K562 (cell line): ENCODE measurements around the gene TXNIP. TPM values are rescaled to one million over a fixed set of nuclear protein-coding genes. Genes with fewer than 3 reads are reported as not detected.

Experiments used
- CBFA2T3 ChIP-seq: fragments of 450-650 bp; IDR thresholded peaks from 2 replicates; pipeline ENCODE4 v1.6.1; 2017
- CREB1 ChIP-seq, 2 experiments: sonication (generic) in 1 of 2; formaldehyde crosslinking in 1 of 2; IDR thresholded peaks; 2 replicates each; pipeline versions ENCODE4 v1.6.1 to v1.8.0; 2012 to 2022; ENCODE audit warnings: inconsistent platforms in 1 of 2, mild to moderate bottlenecking in 1 of 2, missing genetic modification reagents in 1 of 2, moderate library complexity in 1 of 2
- EP300 ChIP-seq: IDR thresholded peaks from 2 replicates; pipeline ENCODE4 v1.6.1; 2012; ENCODE audit warnings: low read length, improper control_type of control experiment
- HDAC2 ChIP-seq: fragments of 450-650 bp; IDR thresholded peaks from 2 replicates; pipeline ENCODE4 v1.6.1; 2016; ENCODE audit warnings: mild to moderate bottlenecking
- HDAC6 ChIP-seq: IDR thresholded peaks from 2 replicates; pipeline ENCODE4 v1.6.1; 2012; ENCODE audit warnings: low read depth, mild to moderate bottlenecking, control low read depth, inconsistent platforms, low read length, moderate library complexity
- JUN ChIP-seq, 2 experiments: sonication (generic) in 1 of 2; formaldehyde crosslinking in 1 of 2; IDR thresholded peaks; 2 replicates each; pipeline versions ENCODE4 v1.6.1 to v1.8.0; 2012 to 2022; ENCODE audit warnings: borderline replicate concordance in 2 of 2, mild to moderate bottlenecking in 2 of 2, improper control_type of control experiment in 1 of 2, low read depth in 1 of 2, low read length in 1 of 2, missing genetic modification reagents in 1 of 2
- KDM5B ChIP-seq: fragments of 200-600 bp; sonication (generic); IDR thresholded peaks from 2 replicates; pipeline ENCODE4 v1.6.1; 2012; ENCODE audit warnings: low read depth, mild to moderate bottlenecking, moderate library complexity, low read length, control low read depth, inconsistent platforms; ENCODE audit not compliant: insufficient replicate concordance
- L3MBTL2 ChIP-seq: fragments of 450-650 bp; IDR thresholded peaks from 2 replicates; pipeline ENCODE4 v1.6.1; 2016; ENCODE audit warnings: mild to moderate bottlenecking, moderate library complexity
- NFYB ChIP-seq: IDR thresholded peaks from 2 replicates; pipeline ENCODE4 v1.6.1; 2011; ENCODE audit warnings: mild to moderate bottlenecking, moderate library complexity; ENCODE audit not compliant: insufficient read length; ENCODE audit errors: extremely low read depth
- RBM22 ChIP-seq: fragments of 200-400 bp; formaldehyde crosslinking; IDR thresholded peaks from 2 replicates; pipeline ENCODE4 v1.6.1; 2018; ENCODE audit warnings: low read length, low read depth; ENCODE audit not compliant: poor library complexity, severe bottlenecking
- TEAD1 ChIP-seq, 2 experiments: fragments of 450-650 bp in 1 of 2; sonication (generic) in 1 of 2; formaldehyde crosslinking; IDR thresholded peaks; 2 replicates each; pipeline versions ENCODE4 v1.4.0 to v1.8.0; 2020 to 2022; ENCODE audit warnings: mild to moderate bottlenecking in 2 of 2, missing genetic modification reagents in 1 of 2
- YY1 ChIP-seq, 3 experiments: IDR thresholded peaks; 2 replicates each; pipeline ENCODE4 v1.6.1; 2011; ENCODE audit warnings: low read length in 2 of 3, mild to moderate bottlenecking in 2 of 3, moderate library complexity in 2 of 3, borderline replicate concordance in 1 of 3, control low read depth in 1 of 3, low read depth in 1 of 3; ENCODE audit not compliant: insufficient read depth in 3 of 3, insufficient replicate concordance in 2 of 3, control insufficient read depth in 1 of 3, insufficient read length in 1 of 3; ENCODE audit errors: extremely low read depth in 1 of 3
- ZNF408 ChIP-seq: fragments of 250-450 bp; sonication (Bioruptor Pico); IDR thresholded peaks from 2 replicates; pipeline ENCODE4 v1.4.0; 2020; ENCODE audit warnings: low read depth, mild to moderate bottlenecking, moderate library complexity
- ZNF644 ChIP-seq: fragments of 200-800 bp; sonication (Bioruptor generic); IDR thresholded peaks from 2 replicates; pipeline ENCODE4 v1.6.1; 2016; ENCODE audit warnings: low read depth, missing genetic modification characterization, missing compliant biosample characterization
- polyA plus RNA-seq, 8 experiments: library from polyadenylated mRNA; depleted of rRNA in 4 of 8; stranded (reverse) in 5 of 8; unstranded in 3 of 8; fragments of >200 nt; fragmentation: Nextera tagmentation in 2 of 8; fragmentation: Illumina TruSeq in 1 of 8; extraction: Ambion mirVana in 2 of 8; extraction: Trizol in 1 of 8; gene quantifications; 2 replicates each; pipeline versions ENCODE4 v1.2.1 to v1.2.3, GENCODE V29; 2011 to 2014; ENCODE audit warnings: inconsistent platforms in 1 of 8, missing spikeins in 1 of 8
- total RNA-seq, 7 experiments: library from RNA; depleted of rRNA in 6 of 7; stranded (reverse); fragments of >200 nt in 6 of 7; fragmentation: Illumina TruSeq in 2 of 7; extraction: Trizol in 2 of 7; gene quantifications; 2 replicates each; pipeline versions ENCODE4 v1.2.1 to v1.2.3, GENCODE V29; 2011 to 2021; ENCODE audit warnings: low replicate concordance in 1 of 7
- TF ChIP-seq, protein P1 (sequence below): fragments of 250-450 bp; sonication (Bioruptor Pico); IDR thresholded peaks from 2 replicates; pipeline ENCODE4 v1.5.0; 2021
- TF ChIP-seq, protein P2 (sequence below): fragments of 450-650 bp; IDR thresholded peaks from one replicate; pipeline ENCODE4 v1.6.1; 2018; ENCODE audit warnings: mild to moderate bottlenecking, moderate library complexity; ENCODE audit not compliant: partially characterized antibody
- TF ChIP-seq, protein P3 (sequence below): fragments of 250-450 bp; sonication (Bioruptor Pico); IDR thresholded peaks from 2 replicates; pipeline ENCODE4 v1.5.0; 2020; ENCODE audit warnings: mild to moderate bottlenecking

TXNIP gene
- total and polyA plus RNA-seq, 9 of the 15 experiments (the other 6 are each of a cell fraction or from before 2014, with no cell fraction given) = 120 to 499 (median 257) TPM

DNA sequence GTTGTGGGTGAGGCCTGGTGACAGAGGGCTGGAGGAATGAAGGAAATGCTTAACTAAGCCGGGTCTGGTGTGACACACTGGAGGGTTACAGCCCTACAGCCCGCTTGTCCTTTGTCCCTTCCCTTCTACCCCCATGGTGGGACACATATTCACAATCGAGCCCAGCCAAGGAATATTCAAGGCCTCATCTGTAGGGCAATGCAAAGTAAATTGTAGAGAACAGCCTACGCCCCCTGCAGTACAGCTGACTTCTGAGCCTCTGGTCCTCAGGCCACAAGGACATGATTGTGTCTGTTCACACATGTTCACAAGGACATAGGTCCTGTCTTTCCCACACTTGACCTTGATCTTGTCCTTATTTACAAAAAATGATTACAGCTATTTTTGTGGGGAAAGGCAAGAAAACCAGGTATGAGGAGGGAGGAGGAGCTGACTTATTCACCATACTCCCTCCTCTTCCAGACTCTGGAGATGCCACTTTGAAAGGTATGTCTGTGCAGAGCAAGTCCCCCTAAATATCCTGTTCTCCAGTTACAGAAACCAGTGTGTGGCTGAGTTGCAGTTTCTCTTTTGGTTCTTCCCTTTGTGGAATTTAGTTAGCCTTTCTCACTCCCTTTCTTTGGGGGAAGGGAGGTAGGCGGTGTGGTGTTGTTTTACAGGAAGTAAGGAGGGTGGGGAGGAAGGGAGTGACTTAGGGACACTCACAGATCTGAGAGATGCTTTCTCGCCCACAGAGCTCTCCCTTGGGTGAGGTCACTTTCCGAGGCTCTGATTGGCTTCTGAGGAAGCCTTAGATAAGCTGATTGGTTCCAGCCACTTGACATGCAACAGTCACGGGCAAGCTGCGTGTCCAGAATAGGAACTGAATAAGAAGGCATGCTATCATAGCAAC lies 17.3 kb downstream of the TXNIP start (continued):
- no peak for TF ChIP-seq RBM22
- peak in 1 of 2 experiments; percentile 69; a peak in 1 of 4 replicates for TF ChIP-seq TEAD1 (CRISPR knock-in tag; IDR thresholded peaks at IDR 0.05)
- TF ChIP-seq, protein P1, sequence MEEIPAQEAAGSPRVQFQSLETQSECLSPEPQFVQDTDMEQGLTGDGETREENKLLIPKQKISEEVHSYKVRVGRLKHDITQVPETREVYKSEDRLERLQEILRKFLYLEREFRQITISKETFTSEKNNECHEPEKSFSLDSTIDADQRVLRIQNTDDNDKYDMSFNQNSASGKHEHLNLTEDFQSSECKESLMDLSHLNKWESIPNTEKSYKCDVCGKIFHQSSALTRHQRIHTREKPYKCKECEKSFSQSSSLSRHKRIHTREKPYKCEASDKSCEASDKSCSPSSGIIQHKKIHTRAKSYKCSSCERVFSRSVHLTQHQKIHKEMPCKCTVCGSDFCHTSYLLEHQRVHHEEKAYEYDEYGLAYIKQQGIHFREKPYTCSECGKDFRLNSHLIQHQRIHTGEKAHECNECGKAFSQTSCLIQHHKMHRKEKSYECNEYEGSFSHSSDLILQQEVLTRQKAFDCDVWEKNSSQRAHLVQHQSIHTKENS (CRISPR knock-in tag) = no peak
- TF ChIP-seq YY1 (IDR thresholded peaks at IDR 0.05; ENCODE audit: borderline replicate concordance in 1 of 3, control insufficient read depth in 1 of 3, extremely low read depth in 1 of 3, insufficient read depth in 3 of 3, insufficient read length in 1 of 3, insufficient replicate concordance in 2 of 3, low read depth in 1 of 3, low read length in 2 of 3) = no peak
- no peak for TF ChIP-seq HDAC6
- TF ChIP-seq JUN (IDR thresholded peaks at IDR 0.05; ENCODE audit: borderline replicate concordance, low read depth, low read length) = peak; percentile 98
- TF ChIP-seq JUN (CRISPR knock-in tag; IDR thresholded peaks at IDR 0.05; ENCODE audit: borderline replicate concordance) = peak; percentile 85; the same call in 1 of the 2 replicates
- TF ChIP-seq CBFA2T3 = 0 out of 2 replicates have a peak, but pooled peaks have one; percentile 27
- TF ChIP-seq, protein P2, sequence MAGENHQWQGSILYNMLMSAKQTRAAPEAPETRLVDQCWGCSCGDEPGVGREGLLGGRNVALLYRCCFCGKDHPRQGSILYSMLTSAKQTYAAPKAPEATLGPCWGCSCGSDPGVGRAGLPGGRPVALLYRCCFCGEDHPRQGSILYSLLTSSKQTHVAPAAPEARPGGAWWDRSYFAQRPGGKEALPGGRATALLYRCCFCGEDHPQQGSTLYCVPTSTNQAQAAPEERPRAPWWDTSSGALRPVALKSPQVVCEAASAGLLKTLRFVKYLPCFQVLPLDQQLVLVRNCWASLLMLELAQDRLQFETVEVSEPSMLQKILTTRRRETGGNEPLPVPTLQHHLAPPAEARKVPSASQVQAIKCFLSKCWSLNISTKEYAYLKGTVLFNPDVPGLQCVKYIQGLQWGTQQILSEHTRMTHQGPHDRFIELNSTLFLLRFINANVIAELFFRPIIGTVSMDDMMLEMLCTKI = no peak
- peak; percentile 47 for TF ChIP-seq NFYB
- TF ChIP-seq, protein P3, sequence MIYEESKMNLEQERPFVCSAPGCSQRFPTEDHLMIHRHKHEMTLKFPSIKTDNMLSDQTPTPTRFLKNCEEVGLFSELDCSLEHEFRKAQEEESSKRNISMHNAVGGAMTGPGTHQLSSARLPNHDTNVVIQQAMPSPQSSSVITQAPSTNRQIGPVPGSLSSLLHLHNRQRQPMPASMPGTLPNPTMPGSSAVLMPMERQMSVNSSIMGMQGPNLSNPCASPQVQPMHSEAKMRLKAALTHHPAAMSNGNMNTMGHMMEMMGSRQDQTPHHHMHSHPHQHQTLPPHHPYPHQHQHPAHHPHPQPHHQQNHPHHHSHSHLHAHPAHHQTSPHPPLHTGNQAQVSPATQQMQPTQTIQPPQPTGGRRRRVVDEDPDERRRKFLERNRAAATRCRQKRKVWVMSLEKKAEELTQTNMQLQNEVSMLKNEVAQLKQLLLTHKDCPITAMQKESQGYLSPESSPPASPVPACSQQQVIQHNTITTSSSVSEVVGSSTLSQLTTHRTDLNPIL = no peak
- TF ChIP-seq EP300 = peak; percentile 85
- peak; percentile 34 for TF ChIP-seq KDM5B
- 0 out of 2 replicates have a peak, but pooled peaks have one; percentile 54 for TF ChIP-seq HDAC2
- peak; percentile 40; the same call in 1 of the 2 replicates for TF ChIP-seq ZNF644 (tag)
- TF ChIP-seq CREB1 (IDR thresholded peaks at IDR 0.05) = no peak
- TF ChIP-seq CREB1 (CRISPR knock-in tag; IDR thresholded peaks at IDR 0.05) = peak; percentile 55; the same call in 1 of the 2 replicates
- no peak for TF ChIP-seq ZNF408 (CRISPR knock-in tag)
- peak; percentile 83 for TF ChIP-seq L3MBTL2
